Brain microvascular endothelial cell (primary cell): ENCODE measurements around the gene MAN1C1.

Source experiments
- DNase-seq: peaks from one replicate; pipeline ENCODE4 v3.0.0-alpha.2; 2020
- H3K27ac ChIP-seq: fragments of 250-450 bp; sonication (Bioruptor Pico); 2 replicates; pipeline ENCODE4 v1.5.1; 2020; ENCODE audit warnings: mild to moderate bottlenecking, moderate library complexity
- H3K27me3 ChIP-seq: fragments of 250-450 bp; sonication (Bioruptor Pico); replicated peaks from 2 replicates; pipeline ENCODE4 v1.5.1; 2020; ENCODE audit warnings: mild to moderate bottlenecking
- H3K36me3 ChIP-seq: fragments of 250-450 bp; sonication (Bioruptor Pico); replicated peaks from 2 replicates; pipeline ENCODE4 v1.5.1; 2020; ENCODE audit warnings: mild to moderate bottlenecking
- H3K4me3 ChIP-seq: 2 replicates; pipeline ENCODE4 v1.5.1; 2011; ENCODE audit warnings: low read depth, mild to moderate bottlenecking, control low read depth, low read length, moderate library complexity
- CTCF ChIP-seq: IDR thresholded peaks from 2 replicates; pipeline ENCODE4 v1.5.1; 2011; ENCODE audit warnings: low read depth, mild to moderate bottlenecking, moderate library complexity, low read length, control low read depth, inconsistent platforms; ENCODE audit errors: missing control alignments
- in situ Hi-C: cut with HindIII; loops from 2 replicates; pipeline ENCODE4 v1.10.0; 2017; ENCODE audit warnings: low sequenced_read_pairs, low pct_ligation_motif_present

The MAN1C1 gene

GRCh38 chr1:25779894-25780293, 163.3 kb downstream of the MAN1C1 start:
- TF ChIP-seq CTCF, result no peak
- in situ Hi-C loops, result loop anchor here (25.0 kb wide), 1 partner anchor 168 kb away; the partner anchor contains the start of gene MAN1C1
- Histone ChIP-seq H3K4me3 (no peak overlapping the region), H3K27ac (no peak overlapping the region), H3K36me3 (no peaks in the 10 kb centered on the region), H3K27me3 (no peaks in the 10 kb centered on the region)
- no peak for DNase-seq

DNA sequence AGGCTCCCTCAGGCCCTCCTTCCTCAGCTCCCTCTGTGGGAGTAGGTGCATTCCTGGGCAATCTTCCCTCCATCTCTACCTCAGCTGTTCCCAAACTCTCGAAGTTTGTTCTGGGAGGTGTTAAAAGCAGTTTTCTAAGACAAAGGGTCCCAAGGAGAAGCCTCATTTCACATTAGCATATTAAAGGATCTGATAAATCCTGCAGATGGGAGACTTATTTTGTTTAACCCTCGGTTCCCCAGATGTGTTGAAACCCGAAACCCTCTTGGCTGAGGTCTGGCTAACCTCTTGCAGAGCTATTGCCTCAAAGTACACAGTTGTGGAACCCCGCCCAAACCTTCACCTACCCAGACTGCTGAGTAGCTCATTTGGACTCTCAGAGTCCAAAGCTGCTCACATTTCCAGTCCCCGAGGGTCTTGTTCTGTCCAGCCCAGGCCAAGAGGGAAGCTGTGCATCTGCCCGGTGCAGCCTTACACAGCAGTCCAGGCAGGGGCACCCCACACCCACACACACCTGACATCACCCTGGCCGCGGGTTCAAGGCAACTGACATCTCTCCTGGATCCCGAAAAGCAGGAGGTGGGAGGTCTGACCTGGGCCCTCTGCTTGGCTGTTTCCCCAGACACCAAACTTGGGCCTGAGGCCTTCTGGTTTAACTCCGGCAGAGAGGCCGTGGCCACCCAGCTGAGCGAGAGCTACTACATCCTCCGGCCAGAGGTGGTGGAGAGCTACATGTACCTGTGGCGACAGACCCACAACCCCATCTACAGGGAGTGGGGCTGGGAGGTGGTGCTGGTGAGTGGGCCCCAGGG, 163.9 kb downstream of the MAN1C1 start:
- no peaks in the 10 kb centered on the region for H3K36me3 ChIP-seq
- no peak overlapping the region for H3K27ac ChIP-seq
- TF ChIP-seq CTCF, result no peak
- H3K27me3 ChIP-seq, result no peaks in the 10 kb centered on the region
- DNase-seq, result no peak
- H3K4me3 ChIP-seq, result no peak overlapping the region
- in situ Hi-C loops, result loop anchor here (25.0 kb wide), 1 partner anchor 168 kb away; the partner anchor contains the start of gene MAN1C1

GRCh38 chr1:25781130-25781433, 164.5 kb downstream of the MAN1C1 start:
- no peak overlapping the region for H3K27ac ChIP-seq
- in situ Hi-C loops, result loop anchor here (25.0 kb wide), 1 partner anchor 169 kb away; the partner anchor contains the start of gene MAN1C1

GRCh38 chr1:25782608-25783201, 166.1 kb downstream of the MAN1C1 start:
- H3K27ac ChIP-seq, result no peak overlapping the region
- in situ Hi-C loops, result loop anchor here (25.0 kb wide), 1 partner anchor 170 kb away; the partner anchor contains the start of gene MAN1C1
- no peak for TF ChIP-seq CTCF
- no peaks in the 10 kb centered on the region for H3K27me3 ChIP-seq
- H3K36me3 ChIP-seq, result no peaks in the 10 kb centered on the region
- DNase-seq, result no peak
- H3K4me3 ChIP-seq, result no peak overlapping the region

More at GRCh38 chr1:25781130-25781433, 164.5 kb downstream of the MAN1C1 start:
- H3K36me3 ChIP-seq, result no peaks in the 10 kb centered on the region
- no peaks in the 10 kb centered on the region for H3K27me3 ChIP-seq
- no peak for TF ChIP-seq CTCF
- DNase-seq, result no peak
- no peak overlapping the region for H3K4me3 ChIP-seq

DNA sequence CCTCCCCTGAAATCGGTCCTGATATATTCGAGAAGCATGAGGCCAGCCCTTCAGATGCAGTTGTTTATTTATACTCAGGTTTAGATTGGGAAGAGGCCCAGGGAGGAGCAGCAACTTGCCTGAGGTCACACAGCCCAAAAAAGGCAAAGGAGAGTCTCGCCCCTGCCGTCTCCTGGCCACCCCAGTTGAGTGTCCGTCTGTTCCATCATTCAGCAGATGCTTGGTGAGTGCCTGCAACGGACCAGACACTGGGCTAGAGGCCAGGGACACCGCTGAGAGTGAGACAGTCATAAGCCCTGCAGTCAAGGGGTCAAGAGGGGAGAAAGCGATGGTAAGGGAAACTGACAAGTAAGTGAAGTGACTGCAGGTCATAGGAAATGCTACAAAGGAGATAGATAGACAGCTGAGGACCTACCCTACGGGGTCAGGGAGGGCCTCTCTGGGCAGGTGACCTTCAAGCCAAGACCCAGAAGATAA, 168.0 kb downstream of the MAN1C1 start:
- TF ChIP-seq CTCF, result no peak
- Histone ChIP-seq H3K4me3 (no peak overlapping the region), H3K27ac (no peak overlapping the region), H3K36me3 (no peaks in the 10 kb centered on the region), H3K27me3 (no peaks in the 10 kb centered on the region)
- in situ Hi-C loops, result loop anchor here (25.0 kb wide), 1 partner anchor 172 kb away; the partner anchor contains the start of gene MAN1C1
- DNase-seq, result peak; percentile 27
